GM21515 (cell line): ENCODE data around the gene PLXNA2.

Source experiments
- ATAC-seq: cut with Tn5 transposase; IDR thresholded peaks from one replicate; pipeline ENCODE4 v1.9.1; 2021; ENCODE audit not compliant: unreplicated experiment

Gene PLXNA2

GRCh38 chr1:208207388-208208131, 36.6 kb downstream of the PLXNA2 start:
- ATAC-seq, result no peak

GRCh38 chr1:208206092-208206698, 38.0 kb downstream of the PLXNA2 start:
- no peak for ATAC-seq

DNA sequence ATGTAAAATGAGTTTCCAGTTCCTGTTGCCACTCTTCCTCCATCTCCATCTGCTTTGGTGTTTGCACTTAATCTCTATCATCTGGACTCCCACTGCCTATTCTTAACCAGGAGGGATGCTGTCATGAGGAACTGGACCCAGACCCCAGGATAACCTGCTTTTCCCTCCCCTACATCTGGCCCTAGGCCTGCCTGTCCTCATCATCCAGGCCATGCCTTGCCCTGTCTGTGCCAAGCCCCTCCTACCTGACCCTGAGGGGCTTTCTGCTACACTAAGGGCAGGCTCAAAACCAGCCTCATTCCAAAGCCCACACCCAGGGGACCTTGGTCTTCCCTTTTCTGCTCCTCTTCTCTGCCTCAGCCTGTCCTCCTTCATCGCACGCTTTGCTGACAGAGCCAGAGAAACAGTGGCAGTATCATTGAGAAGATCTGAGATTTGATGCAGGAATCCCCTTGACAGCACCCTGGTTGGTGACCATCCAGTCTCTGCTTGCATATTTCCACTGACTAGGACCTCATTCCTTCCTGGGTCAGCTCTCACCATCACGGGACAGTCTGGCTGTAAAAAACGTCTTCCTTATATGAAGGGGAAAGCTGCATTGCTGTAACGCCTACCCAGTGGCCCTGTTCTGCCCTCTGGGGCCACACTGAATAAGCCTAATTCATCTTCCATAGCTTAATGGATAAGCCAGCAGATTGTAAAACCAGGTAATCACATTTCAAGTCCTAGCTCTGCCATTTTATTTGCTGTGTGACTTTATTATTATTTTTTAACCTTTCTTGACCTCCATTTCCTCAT, 38.8 kb downstream of the PLXNA2 start:
- no peak for ATAC-seq

DNA sequence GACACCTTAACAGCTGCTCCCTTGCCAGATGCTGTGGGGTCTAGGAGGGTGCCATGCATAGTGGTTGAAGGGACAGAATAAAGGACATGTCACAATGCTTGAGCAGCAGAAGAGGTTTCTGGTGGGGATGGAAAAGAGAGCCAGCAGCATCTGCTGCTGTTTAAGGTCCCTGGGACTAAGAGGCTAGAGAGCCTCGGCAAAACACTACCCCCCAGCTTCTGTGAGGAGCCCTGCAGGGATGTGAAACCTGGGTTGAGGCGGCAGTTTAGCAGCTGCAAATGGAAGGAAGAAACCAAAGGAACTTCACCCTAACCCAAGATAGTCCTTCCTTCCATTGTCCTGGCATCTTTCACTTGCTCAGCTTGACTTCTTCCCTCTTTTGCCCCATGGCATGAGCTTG, 39.4 kb downstream of the PLXNA2 start:
- no peak for ATAC-seq

DNA sequence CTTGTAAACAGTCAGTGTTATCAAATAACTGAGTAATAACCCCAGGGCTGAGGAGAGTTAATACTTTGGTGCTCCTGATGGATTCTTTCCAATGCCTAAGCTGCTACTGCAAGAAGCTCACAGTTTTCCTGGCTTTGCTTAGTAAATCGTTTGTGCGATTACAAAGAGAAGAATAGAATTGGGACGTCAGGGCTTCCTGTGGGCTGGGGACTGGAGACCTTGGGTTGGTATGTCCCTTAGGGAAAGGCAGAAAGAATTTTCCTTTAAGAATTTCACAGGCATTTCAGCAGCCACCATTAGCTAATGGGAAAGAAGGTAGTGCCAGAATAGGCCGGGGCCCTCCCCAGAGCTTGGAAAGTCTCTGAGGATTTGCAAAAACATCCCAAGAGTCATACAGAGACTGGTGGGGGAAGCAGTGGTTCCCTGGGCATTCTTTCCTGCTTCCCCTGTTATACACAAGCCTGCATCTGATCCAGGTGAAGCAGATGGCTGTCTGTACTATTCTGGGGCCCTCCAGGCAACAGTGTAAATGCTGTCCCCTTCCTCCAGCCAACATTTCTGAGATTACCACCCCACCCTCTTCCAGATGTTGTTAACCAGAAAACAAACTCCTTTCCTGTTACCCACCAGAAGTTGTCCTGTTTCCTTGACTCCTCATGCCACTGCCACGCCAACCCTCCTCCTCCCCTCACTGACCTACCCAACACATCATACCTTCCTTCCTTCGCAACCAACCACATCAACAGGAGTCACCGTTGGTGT, 40.2 kb downstream of the PLXNA2 start:
- ATAC-seq, result no peak

GRCh38 chr1:208203127-208203847, 40.9 kb downstream of the PLXNA2 start:
- ATAC-seq, result no peak

DNA sequence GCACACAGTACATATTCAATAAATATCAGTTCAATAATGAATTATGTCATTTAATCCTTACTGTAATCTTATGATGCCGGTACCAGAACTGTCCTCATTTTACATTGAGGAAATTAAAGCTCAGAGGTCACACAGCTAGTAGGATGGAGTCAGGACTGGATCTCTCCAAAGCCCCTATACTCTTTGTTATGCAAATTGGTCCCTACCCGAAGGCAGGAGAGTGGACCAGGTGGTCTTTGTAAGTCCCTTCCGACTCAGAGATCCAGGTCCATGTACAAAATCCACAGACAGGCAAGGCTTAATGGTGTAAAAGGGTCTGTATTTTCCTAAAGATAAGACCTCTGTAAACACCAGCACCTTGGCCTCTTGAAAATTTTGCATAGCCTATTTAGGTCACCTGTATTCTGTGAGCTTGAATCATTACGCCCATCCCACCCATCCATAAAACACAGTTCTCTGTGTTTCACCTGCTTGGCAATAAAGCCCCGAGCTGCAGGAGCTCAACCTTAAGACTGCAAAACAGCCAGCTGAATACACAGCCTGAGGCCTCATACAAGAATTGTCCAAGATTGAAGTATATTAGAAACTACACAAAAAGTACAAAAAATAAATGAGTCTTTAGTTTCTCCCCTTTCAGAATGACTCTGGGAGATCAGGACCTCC, 41.7 kb downstream of the PLXNA2 start:
- ATAC-seq, result no peak

- no peak for ATAC-seq
Measured at GRCh38 chr1:208201229-208201628, 43.0 kb downstream of the PLXNA2 start.

DNA sequence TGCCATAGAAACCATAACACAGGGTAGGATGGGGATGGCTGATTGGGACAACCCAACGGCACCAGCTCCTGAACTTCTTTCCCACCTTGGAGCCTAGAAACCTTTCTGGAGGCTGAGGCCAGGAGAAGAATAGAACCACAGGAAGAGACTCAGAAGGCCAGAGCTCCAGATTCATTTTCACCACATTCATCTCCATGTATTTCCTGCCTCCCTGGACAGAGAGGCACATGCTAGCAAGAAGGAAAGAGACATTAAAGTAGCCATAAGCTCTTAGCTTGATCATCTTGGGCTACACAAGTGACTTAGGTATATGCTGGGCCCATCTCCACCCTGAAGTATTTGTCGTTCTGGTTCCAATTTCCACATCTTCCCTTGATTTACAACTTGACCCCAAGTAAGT, 44.1 kb downstream of the PLXNA2 start:
- no peak for ATAC-seq

DNA sequence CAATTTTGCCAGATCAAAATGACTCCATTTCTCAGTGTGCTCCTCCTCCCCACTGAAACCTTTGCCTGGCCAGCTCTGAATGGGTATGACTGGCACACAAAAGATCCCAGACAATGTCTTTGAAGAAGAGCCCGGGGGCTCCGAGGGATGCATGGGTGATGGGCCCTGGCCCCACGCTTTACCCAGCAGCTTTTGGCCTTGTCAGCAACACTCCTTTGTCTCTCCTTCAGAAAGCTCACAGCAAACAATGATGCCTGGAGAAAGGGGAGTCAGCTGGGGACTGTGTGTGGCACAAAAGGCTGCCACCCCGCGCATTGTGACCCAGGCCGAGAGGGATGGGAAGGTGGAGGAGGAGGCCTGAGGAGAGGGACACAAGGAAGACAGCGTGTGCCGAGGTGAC, 45.9 kb downstream of the PLXNA2 start:
- no peak for ATAC-seq

- ATAC-seq, result no peak
Measured at GRCh38 chr1:208194944-208195343, 49.2 kb downstream of the PLXNA2 start.

DNA sequence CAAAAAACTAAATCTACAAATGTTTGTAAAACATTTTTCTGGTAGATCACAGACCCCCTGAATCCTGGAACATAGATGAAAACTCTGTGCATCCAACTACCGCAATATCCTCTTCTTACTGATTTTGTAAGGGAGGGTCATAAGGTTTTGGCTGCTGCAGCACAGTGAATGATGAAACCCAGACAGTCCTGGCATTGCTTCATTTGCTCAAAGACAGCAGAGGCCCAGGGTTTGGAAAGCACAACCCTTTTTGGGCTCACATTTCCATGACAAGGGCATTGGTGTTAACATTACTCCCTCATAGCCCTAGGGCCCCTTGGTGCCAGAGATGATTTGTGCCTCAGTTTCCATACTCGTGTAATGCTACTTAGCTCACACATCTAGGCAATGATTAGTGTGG, 51.2 kb downstream of the PLXNA2 start:
- no peak for ATAC-seq

GRCh38 chr1:208190784-208191183, 53.4 kb downstream of the PLXNA2 start:
- no peak for ATAC-seq

GRCh38 chr1:208189716-208190115, 54.5 kb downstream of the PLXNA2 start:
- no peak for ATAC-seq

DNA sequence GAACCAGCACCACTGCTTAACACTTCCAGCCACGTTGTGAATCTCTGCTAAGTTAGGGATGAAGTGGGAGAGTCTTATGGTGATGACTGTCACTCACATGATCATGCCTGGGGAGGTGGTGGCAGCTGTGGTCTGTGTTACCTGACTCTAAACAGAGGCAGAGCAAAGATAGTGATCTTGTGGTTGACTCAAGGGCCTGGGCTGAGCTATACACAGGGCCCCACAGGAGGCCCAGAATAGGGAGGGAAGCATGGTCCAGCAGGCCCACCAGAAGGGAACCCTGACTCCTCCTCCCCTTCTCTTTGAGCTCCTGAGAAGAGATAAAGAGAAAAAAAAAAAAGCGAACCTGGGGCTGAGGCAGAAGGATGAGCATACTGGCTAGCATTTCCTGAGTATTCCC, 55.0 kb downstream of the PLXNA2 start:
- ATAC-seq, result peak; percentile 41

GRCh38 chr1:208188607-208189006, 55.6 kb downstream of the PLXNA2 start:
- no peak for ATAC-seq

DNA sequence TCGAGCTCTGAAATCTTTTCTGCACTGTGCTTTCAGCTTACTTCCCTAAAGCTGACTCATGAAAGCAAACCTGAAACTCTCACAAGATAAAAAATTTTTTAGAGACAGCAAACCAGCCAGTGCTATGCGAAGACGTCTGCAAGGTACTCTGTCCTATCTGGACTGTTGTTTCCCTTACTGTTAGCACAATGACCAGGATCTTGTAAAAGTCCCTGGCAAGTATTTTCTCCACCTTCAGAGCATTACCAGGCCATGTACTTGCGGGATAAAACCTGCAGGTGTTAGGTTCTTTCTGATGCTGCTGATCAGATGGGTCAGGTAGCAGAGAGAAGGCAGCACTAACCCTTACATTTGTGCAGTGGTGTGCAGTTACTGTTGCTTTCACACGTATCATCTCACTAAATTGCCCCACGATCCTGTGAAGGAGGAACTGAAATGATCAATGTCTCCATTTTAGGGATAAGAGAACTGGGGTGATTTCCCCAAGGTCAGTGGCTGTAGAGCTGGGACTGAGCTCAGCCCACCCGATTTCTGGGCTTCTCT, 56.6 kb downstream of the PLXNA2 start:
- ATAC-seq, result peak; percentile 76

DNA sequence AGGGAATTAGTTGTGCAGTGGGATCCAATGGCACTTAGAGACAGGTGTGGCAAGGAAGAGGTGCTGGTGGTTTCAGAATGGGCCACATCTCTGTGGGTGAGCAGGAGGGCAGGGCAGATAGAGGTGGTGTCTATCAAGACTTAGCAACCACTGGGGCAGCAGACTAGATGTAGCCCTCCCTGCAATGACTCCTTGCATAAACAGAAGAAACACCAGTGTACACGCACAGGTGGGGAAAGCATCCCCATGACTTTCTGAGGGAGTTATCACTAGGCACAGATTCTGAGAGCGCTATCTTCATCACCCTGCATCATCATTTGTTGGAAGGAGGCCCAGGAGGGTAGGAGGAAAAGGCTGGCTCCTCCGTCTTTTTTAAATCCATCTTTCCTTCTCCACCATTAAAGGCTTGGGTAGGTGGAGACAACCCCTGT, 58.4 kb downstream of the PLXNA2 start:
- ATAC-seq, result no peak

- ATAC-seq, result no peak
Measured at GRCh38 chr1:208184966-208185654, 59.1 kb downstream of the PLXNA2 start.
